Astrocyte (in vitro differentiated cells and primary cell): Measurements from ENCODE around the gene FRYL. TPM values are rescaled to one million over a fixed set of nuclear protein-coding genes. Genes with fewer than 3 reads are reported as not detected.

Experiments
- DNase-seq: peaks from one replicate; pipeline ENCODE4 v3.0.0-alpha.2; 2010; ENCODE audit warnings: low read depth
- FAIRE-seq: peaks from 2 replicates; lab custom pipeline; 2011; peaks lifted over from hg19 to GRCh38; lab: Jason Lieb, UNC
- H2AFZ ChIP-seq: 2 replicates; pipeline ENCODE4 v1.6.0; 2012; ENCODE audit warnings: low read depth, low read length, inconsistent platforms
- H3K27ac ChIP-seq: 2 replicates; pipeline ENCODE4 v1.5.1; 2011; ENCODE audit warnings: low read depth, low read length, inconsistent platforms
- H3K27me3 ChIP-seq: 2 replicates; pipeline ENCODE4 v1.6.0; 2011; ENCODE audit warnings: low read length, inconsistent platforms; ENCODE audit not compliant: insufficient read depth
- H3K36me3 ChIP-seq: 2 replicates; pipeline ENCODE4 v1.5.1; 2011; ENCODE audit warnings: low read length, inconsistent platforms; ENCODE audit not compliant: insufficient read depth
- H3K4me1 ChIP-seq: 2 replicates; pipeline ENCODE4 v1.5.1; 2011; ENCODE audit warnings: low read length, inconsistent platforms; ENCODE audit not compliant: insufficient read depth
- H3K4me2 ChIP-seq: 2 replicates; pipeline ENCODE4 v1.6.0; 2012; ENCODE audit warnings: low read length, inconsistent platforms
- H3K4me3 ChIP-seq: 2 replicates; pipeline ENCODE4 v1.5.1; 2011; ENCODE audit warnings: low read depth, mild to moderate bottlenecking, low read length, inconsistent platforms; ENCODE audit not compliant: insufficient read depth
- H3K79me2 ChIP-seq: 2 replicates; pipeline ENCODE4 v1.6.0; 2012; ENCODE audit warnings: mild to moderate bottlenecking, low read length, inconsistent platforms; ENCODE audit not compliant: insufficient read depth
- H3K9ac ChIP-seq: 2 replicates; pipeline ENCODE4 v1.6.0; 2012; ENCODE audit warnings: mild to moderate bottlenecking, low read length, inconsistent platforms
- H3K9me3 ChIP-seq: 2 replicates; pipeline ENCODE4 v1.5.1; 2012; ENCODE audit warnings: low read depth, mild to moderate bottlenecking, low read length, inconsistent platforms; ENCODE audit not compliant: insufficient read depth
- H4K20me1 ChIP-seq: 2 replicates; pipeline ENCODE4 v1.6.0; 2012; ENCODE audit warnings: low read length, inconsistent platforms; ENCODE audit not compliant: insufficient read depth
- H3K27ac Mint-ChIP-seq: one replicate; pipeline ENCODE4 v1.8.0; 2021; ENCODE audit warnings: mild to moderate bottlenecking, mixed read lengths; ENCODE audit not compliant: unreplicated experiment
- H3K27me3 Mint-ChIP-seq: one replicate; pipeline ENCODE4 v1.8.0; 2021; ENCODE audit warnings: low read depth, mixed read lengths; ENCODE audit not compliant: unreplicated experiment
- H3K36me3 Mint-ChIP-seq: one replicate; pipeline ENCODE4 v1.8.0; 2021; ENCODE audit warnings: low read depth, mixed read lengths; ENCODE audit not compliant: unreplicated experiment
- H3K4me1 Mint-ChIP-seq: one replicate; pipeline ENCODE4 v1.8.0; 2021; ENCODE audit warnings: low read depth, mixed read lengths; ENCODE audit not compliant: unreplicated experiment
- H3K4me3 Mint-ChIP-seq: one replicate; pipeline ENCODE4 v1.8.0; 2021; ENCODE audit warnings: mild to moderate bottlenecking, moderate library complexity, mixed read lengths; ENCODE audit not compliant: unreplicated experiment
- H3K9me3 Mint-ChIP-seq: one replicate; pipeline ENCODE4 v1.8.0; 2021; ENCODE audit warnings: mild to moderate bottlenecking, mixed read lengths; ENCODE audit not compliant: unreplicated experiment
- EZH2 ChIP-seq: IDR thresholded peaks from 2 replicates; pipeline ENCODE4 v1.6.1; 2012; ENCODE audit warnings: mild to moderate bottlenecking, low read length, inconsistent platforms; ENCODE audit not compliant: insufficient read depth
- total RNA-seq: library from RNA; stranded (reverse); gene quantifications from 2 replicates; pipeline ENCODE4 v1.2.1, GENCODE V29; 2021
- TF ChIP-seq, protein P1 (sequence below): IDR thresholded peaks from 2 replicates; pipeline ENCODE4 v1.5.1; 2011; ENCODE audit warnings: low read depth, mild to moderate bottlenecking, inconsistent platforms, low read length, moderate library complexity; ENCODE audit not compliant: insufficient read depth

The FRYL gene
- total RNA-seq, 1 donor from 2014 or later: 70.0 TPM

- Histone ChIP-seq H3K36me3 (peaks cover 2% of the 10 kb centered on the region), H3K9ac (no peak overlapping the region), H3K9me3 (no peaks in the 10 kb centered on the region), H3K4me1 (no peaks in the 10 kb centered on the region), H3K27ac (no peak overlapping the region), H4K20me1 (peaks cover 4% of the 10 kb centered on the region), H3K27me3 (no peaks in the 10 kb centered on the region), H2AFZ (no peak overlapping the region), H3K4me3 (no peak overlapping the region), H3K4me2 (no peak overlapping the region), H3K79me2 (peaks cover 25% of the 10 kb centered on the region)
- H3K4me3 Mint-ChIP-seq: no peak overlapping the region
- DNase-seq: no peak
- H3K9me3 Mint-ChIP-seq: peaks cover 11% of the 10 kb centered on the region
- peak; percentile 47 for FAIRE-seq
- TF ChIP-seq, protein P1, sequence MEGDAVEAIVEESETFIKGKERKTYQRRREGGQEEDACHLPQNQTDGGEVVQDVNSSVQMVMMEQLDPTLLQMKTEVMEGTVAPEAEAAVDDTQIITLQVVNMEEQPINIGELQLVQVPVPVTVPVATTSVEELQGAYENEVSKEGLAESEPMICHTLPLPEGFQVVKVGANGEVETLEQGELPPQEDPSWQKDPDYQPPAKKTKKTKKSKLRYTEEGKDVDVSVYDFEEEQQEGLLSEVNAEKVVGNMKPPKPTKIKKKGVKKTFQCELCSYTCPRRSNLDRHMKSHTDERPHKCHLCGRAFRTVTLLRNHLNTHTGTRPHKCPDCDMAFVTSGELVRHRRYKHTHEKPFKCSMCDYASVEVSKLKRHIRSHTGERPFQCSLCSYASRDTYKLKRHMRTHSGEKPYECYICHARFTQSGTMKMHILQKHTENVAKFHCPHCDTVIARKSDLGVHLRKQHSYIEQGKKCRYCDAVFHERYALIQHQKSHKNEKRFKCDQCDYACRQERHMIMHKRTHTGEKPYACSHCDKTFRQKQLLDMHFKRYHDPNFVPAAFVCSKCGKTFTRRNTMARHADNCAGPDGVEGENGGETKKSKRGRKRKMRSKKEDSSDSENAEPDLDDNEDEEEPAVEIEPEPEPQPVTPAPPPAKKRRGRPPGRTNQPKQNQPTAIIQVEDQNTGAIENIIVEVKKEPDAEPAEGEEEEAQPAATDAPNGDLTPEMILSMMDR: no peak
- no peak for TF ChIP-seq EZH2
- no peaks in the 10 kb centered on the region for H3K4me1 Mint-ChIP-seq
- peaks cover 9% of the 10 kb centered on the region for H3K36me3 Mint-ChIP-seq
- no peaks in the 10 kb centered on the region for H3K27me3 Mint-ChIP-seq
- H3K27ac Mint-ChIP-seq: no peak overlapping the region
These were observed 69.5 kb downstream of the FRYL start for GRCh38 chr4:48710446-48711209.

- Histone ChIP-seq H3K27ac (no peak overlapping the region), H3K9ac (no peak overlapping the region), H3K4me3 (no peak overlapping the region), H4K20me1 (peaks cover 4% of the 10 kb centered on the region), H2AFZ (no peak overlapping the region), H3K4me1 (no peaks in the 10 kb centered on the region), H3K27me3 (no peaks in the 10 kb centered on the region), H3K79me2 (peaks cover 27% of the 10 kb centered on the region), H3K4me2 (no peak overlapping the region), H3K36me3 (peaks cover 2% of the 10 kb centered on the region), H3K9me3 (no peaks in the 10 kb centered on the region)
- FAIRE-seq: no peak
- DNase-seq: no peak
- Mint-ChIP-seq H3K36me3 (peaks cover 9% of the 10 kb centered on the region), H3K27me3 (no peaks in the 10 kb centered on the region), H3K27ac (no peak overlapping the region), H3K4me1 (no peaks in the 10 kb centered on the region), H3K4me3 (no peak overlapping the region), H3K9me3 (peaks cover 11% of the 10 kb centered on the region)
- TF ChIP-seq, protein P1: no peak
- TF ChIP-seq EZH2: no peak
These were observed 70.2 kb downstream of the FRYL start for GRCh38 chr4:48709901-48710300.

- H2AFZ ChIP-seq: no peak overlapping the region
- Mint-ChIP-seq H3K27me3 (no peaks in the 10 kb centered on the region), H3K27ac (no peak overlapping the region), H3K4me3 (no peak overlapping the region), H3K36me3 (peaks cover 9% of the 10 kb centered on the region), H3K9me3 (peaks cover 9% of the 10 kb centered on the region), H3K4me1 (peaks cover under 1% of the 10 kb centered on the region)
- H3K4me1 ChIP-seq: no peaks in the 10 kb centered on the region
- TF ChIP-seq, protein P1: no peak
- no peak for TF ChIP-seq EZH2
- H3K79me2 ChIP-seq: peaks cover 36% of the 10 kb centered on the region
- no peak for FAIRE-seq
- no peaks in the 10 kb centered on the region for H3K27me3 ChIP-seq
- H3K27ac ChIP-seq: no peak overlapping the region
- H3K9ac ChIP-seq: no peak overlapping the region
- no peak overlapping the region for H3K4me3 ChIP-seq
- peaks cover 2% of the 10 kb centered on the region for H3K36me3 ChIP-seq
- no peaks in the 10 kb centered on the region for H3K9me3 ChIP-seq
- no peak for DNase-seq
- H3K4me2 ChIP-seq: no peak overlapping the region
- peaks cover 4% of the 10 kb centered on the region for H4K20me1 ChIP-seq
These were observed 71.5 kb downstream of the FRYL start for GRCh38 chr4:48708610-48709009.
